Thoracic aorta (tissue), 2 donors: Measurements from ENCODE around the gene ZC3H18. TPM values are rescaled to one million over a fixed set of nuclear protein-coding genes. Genes with fewer than 3 reads are reported as not detected.
A peak's percentile ranks its signal among the peaks of the same experiment; 100 is the strongest.

Experiments
- ATAC-seq: fragments of 150-250 bp; one replicate; pipeline ENCODE4 v1.8.0; 2017; ENCODE audit warnings: low read depth; ENCODE audit not compliant: insufficient number of reproducible peaks, low FRiP score
- DNase-seq: peaks from one replicate; pipeline ENCODE4 v3.0.0-alpha.2; 2020; ENCODE audit warnings: low spot score
- H3K27ac ChIP-seq, 2 donors: fragments of 200-600 bp; sonication (generic); 1 replicate in 1 of 2; 2 replicates in 1 of 2; pipeline ENCODE4 v1.5.1; 2016; ENCODE audit warnings: mild to moderate bottlenecking in 2 of 2, moderate library complexity in 2 of 2
- H3K27me3 ChIP-seq: fragments of 200-600 bp; sonication (generic); replicated peaks from 2 replicates; pipeline ENCODE4 v1.6.0; 2016; ENCODE audit warnings: mild to moderate bottlenecking; ENCODE audit not compliant: insufficient read depth
- H3K36me3 ChIP-seq: fragments of 200-600 bp; sonication (generic); one replicate; pipeline ENCODE4 v1.5.1; 2016
- H3K4me1 ChIP-seq, 2 donors: fragments of 200-600 bp; sonication (generic); 1 replicate in 1 of 2; 2 replicates in 1 of 2; pipeline versions ENCODE4 v1.5.1 to v1.6.0; 2016; ENCODE audit warnings: low read depth in 2 of 2, mild to moderate bottlenecking in 1 of 2; ENCODE audit not compliant: control insufficient read depth in 1 of 2
- H3K4me3 ChIP-seq: fragments of 200-600 bp; sonication (generic); 2 replicates; pipeline ENCODE4 v1.5.1; 2016; ENCODE audit warnings: mild to moderate bottlenecking
- H3K9me3 ChIP-seq: fragments of 200-600 bp; sonication (generic); 2 replicates; pipeline ENCODE4 v1.5.1; 2016
- total RNA-seq, 2 donors: library from RNA; depleted of rRNA; stranded (reverse); fragments of >200 nt; gene quantifications; one replicate each; pipeline versions ENCODE4 v1.1.0 to v1.2.3, GENCODE V29; 2016
- TF ChIP-seq, protein P1 (sequence below): fragments of 200-600 bp; sonication (generic); IDR thresholded peaks from one replicate; pipeline ENCODE4 v1.5.1; 2019; ENCODE audit warnings: antibody characterized with exemption

The ZC3H18 gene
- 10 to 100 TPM; 21.8 to 30.3 TPM for total RNA-seq

DNA sequence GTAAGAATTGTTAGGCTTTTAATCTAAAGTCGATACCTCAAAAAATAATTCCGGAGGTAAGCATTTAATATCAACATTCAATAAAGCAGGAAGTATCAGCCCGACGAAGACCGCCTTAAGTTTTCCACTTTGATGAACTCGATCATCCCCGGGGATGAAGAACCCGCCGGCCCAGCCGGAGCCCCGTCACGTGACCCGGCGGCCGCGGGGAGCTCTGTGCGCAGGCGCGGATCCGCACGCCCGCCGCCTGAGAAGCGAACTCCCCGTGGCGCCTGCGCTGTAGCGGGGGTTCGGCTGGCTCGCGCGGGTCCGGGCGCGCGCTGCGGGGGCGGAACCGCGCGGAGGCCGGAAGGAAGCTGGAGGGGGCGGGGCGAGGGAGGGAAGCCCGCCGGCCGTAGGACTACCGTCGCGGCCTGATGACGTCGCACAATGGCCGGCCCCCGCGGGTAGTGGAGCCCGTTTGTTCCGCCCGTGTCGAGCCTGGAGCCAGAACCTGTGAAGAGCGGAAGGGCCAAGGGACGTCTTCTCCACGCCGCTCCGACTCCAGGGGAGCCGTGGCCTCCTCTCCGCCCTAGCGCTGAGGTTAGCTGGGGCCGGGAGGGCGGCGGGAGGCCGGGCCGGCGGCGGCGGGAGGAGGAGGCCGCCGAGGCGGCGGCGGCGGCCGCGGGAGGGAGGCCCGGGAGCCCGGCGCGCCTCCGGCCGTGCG lies at the start of gene ZC3H18:
Gene ZC3H18, plus strand, starts transcription at position 419 of the 706 bp plus-strand sequence. CDS start 6,721 bp downstream, outside the sequence.
- TF ChIP-seq, protein P1, sequence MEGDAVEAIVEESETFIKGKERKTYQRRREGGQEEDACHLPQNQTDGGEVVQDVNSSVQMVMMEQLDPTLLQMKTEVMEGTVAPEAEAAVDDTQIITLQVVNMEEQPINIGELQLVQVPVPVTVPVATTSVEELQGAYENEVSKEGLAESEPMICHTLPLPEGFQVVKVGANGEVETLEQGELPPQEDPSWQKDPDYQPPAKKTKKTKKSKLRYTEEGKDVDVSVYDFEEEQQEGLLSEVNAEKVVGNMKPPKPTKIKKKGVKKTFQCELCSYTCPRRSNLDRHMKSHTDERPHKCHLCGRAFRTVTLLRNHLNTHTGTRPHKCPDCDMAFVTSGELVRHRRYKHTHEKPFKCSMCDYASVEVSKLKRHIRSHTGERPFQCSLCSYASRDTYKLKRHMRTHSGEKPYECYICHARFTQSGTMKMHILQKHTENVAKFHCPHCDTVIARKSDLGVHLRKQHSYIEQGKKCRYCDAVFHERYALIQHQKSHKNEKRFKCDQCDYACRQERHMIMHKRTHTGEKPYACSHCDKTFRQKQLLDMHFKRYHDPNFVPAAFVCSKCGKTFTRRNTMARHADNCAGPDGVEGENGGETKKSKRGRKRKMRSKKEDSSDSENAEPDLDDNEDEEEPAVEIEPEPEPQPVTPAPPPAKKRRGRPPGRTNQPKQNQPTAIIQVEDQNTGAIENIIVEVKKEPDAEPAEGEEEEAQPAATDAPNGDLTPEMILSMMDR, result no peak
- Histone ChIP-seq H3K4me1 (peaks cover 15 to 23% of the 10 kb centered on the region in 2 donors), H3K36me3 (no peaks in the 10 kb centered on the region), H3K4me3 (peak within 1 kb of the TSS; percentile 77), H3K27ac (peak within 1 kb of the TSS; percentile 61 to 76), H3K9me3 (no peaks in the 10 kb centered on the region), H3K27me3 (no peaks in the 10 kb centered on the region)
- ATAC-seq, result peak; percentile 93
- peak; percentile 78 for DNase-seq

DNA sequence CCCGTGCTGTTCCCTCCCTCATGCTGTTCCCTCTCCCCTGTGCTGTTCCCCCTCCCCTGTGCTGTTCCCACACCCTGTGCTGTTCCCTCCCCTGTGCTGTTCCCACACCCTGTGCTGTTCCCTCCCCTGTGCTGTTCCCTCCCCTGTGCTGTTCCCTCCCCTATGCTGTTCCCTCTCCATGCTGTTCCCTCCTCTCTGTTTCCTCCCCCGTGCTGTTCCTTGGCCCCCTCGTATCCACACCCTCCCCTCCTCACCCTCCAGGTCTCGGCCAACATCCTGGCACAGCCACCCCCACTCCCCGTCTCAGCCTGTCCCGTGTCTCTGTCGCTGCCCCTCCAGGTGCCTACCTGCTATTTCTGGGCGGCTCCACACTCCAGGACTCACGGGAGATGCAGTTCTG lies 48.5 kb upstream of the ZC3H18 start:
- DNase-seq, result no peak
- Histone ChIP-seq H3K4me1 (no peaks in the 10 kb centered on the region), H3K36me3 (no peaks in the 10 kb centered on the region), H3K27ac (no peak overlapping the region), H3K9me3 (no peaks in the 10 kb centered on the region), H3K4me3 (no peak overlapping the region), H3K27me3 (no peaks in the 10 kb centered on the region)
- TF ChIP-seq, protein P1, result no peak
- ATAC-seq, result no peak

DNA sequence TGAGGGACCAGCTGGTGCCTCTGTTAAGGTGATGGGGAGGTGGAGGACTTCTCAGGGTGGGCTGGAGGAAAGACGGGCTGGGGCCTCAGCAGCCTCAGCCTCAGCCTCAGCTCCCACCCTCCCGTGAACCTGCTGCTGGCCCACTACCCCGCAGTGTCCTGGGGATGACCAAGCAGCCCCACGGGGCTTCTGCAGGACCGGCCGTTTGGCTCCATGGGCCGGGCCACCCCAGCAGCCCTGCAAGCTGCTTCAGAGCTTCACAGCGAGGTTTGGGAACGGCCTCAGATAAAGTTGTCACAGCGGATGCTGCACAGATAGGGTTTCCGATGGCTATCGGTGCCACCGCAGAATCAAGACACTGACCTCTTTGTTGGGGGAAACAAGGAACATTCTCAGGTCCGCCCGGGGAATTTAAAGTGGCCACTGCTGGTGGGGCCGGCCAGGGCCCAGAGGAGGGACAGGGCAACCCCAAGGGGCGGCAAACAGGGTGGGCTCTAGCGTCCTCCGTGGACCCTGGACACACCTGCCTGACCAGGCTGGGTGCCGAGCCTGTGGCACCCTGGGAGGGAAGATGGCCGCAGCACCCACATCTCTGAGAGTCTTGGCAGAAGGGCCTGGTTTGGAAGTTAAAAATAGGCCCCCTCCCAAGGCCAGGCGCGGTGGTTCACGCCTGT lies 47.8 kb upstream of the ZC3H18 start:
- no peak for ATAC-seq
- no peaks in the 10 kb centered on the region for H3K27me3 ChIP-seq
- H3K4me1 ChIP-seq, result no peaks in the 10 kb centered on the region
- TF ChIP-seq, protein P1, result no peak
- no peak for DNase-seq
- H3K27ac ChIP-seq, result no peak overlapping the region
- no peaks in the 10 kb centered on the region for H3K36me3 ChIP-seq
- no peak overlapping the region for H3K4me3 ChIP-seq
- H3K9me3 ChIP-seq, result no peaks in the 10 kb centered on the region

DNA sequence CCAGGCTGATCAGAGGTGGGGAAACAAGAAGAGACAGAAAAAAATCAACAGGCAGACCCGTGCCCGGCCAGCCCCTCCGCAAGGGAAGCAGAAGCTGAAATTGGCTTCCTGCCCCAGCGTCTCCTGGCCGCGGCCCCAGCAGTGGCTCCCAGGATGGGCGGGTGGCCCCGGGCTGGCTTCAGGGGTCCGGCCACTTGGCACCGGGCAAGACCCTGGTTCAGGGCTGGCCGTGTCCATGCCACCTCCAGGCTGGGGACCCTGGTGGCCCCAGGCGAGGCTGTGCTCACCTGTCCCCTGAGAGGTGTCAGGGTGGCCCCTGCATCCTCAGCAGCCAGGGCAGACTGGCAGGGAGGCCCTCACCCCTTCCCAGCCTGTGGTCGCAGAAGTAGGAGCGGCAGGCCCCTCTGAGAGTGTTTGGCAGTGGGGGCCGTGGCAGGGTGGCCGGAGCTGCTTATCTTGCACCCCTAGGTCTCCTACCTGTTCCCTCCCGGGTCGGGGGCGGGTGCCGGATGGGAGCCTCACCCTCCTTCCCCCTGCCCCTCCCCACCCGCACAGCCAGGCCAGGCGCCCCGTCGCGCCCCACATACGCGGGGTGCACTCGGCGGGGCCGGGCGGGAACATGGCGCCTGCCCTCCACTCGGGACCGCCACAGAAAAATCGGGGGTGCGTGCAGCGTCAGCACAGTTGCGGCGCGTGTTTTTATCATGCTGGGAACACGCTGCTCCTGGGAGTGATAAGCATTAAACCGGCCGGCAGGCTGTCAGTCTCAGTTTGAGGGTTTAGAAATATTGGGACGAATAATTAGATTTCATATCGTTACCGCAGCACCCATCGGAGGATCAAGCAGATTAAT lies 46.7 kb upstream of the ZC3H18 start:
- no peak for ATAC-seq
- no peak for DNase-seq
- no peak overlapping the region for H3K27ac ChIP-seq
- no peaks in the 10 kb centered on the region for H3K9me3 ChIP-seq
- no peaks in the 10 kb centered on the region for H3K4me1 ChIP-seq
- no peaks in the 10 kb centered on the region for H3K27me3 ChIP-seq
- H3K36me3 ChIP-seq, result no peaks in the 10 kb centered on the region
- TF ChIP-seq, protein P1, result no peak
- no peak overlapping the region for H3K4me3 ChIP-seq
